ENCODE data around the gene YJU2.
"Not testable (repeated sequence)": the region's sequence is repeated elsewhere in the genome, so short reads cannot be mapped to it uniquely, and the experiment has no call there.

DNA sequence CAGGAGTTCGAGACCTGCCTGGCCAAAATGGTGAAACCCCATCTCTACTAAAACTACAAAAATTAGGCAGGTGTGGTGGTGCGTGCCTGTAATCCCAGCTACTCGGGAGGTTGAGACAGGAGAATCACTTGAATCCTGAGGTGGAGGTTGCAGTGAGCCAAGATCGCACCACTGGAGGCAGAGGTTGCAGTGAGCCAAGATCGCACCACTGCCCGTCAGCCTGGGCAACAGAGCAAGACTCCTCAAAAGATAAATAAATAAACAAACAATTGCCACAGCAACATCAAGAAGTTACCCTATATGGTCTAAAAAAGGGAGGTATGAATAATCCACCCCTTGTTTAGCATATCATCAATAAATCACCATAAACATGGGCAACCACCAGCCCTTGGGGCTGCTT, 942 bp upstream of the YJU2 start:
- TF ChIP-seq, protein P1, sequence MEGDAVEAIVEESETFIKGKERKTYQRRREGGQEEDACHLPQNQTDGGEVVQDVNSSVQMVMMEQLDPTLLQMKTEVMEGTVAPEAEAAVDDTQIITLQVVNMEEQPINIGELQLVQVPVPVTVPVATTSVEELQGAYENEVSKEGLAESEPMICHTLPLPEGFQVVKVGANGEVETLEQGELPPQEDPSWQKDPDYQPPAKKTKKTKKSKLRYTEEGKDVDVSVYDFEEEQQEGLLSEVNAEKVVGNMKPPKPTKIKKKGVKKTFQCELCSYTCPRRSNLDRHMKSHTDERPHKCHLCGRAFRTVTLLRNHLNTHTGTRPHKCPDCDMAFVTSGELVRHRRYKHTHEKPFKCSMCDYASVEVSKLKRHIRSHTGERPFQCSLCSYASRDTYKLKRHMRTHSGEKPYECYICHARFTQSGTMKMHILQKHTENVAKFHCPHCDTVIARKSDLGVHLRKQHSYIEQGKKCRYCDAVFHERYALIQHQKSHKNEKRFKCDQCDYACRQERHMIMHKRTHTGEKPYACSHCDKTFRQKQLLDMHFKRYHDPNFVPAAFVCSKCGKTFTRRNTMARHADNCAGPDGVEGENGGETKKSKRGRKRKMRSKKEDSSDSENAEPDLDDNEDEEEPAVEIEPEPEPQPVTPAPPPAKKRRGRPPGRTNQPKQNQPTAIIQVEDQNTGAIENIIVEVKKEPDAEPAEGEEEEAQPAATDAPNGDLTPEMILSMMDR (IDR thresholded peaks at IDR 0.05), result not testable (repeated sequence)
- not testable (repeated sequence) for TF ChIP-seq POLR2A (IDR thresholded peaks at IDR 0.05)
